ENCODE results near the gene SARNP.

The SARNP gene

GRCh38 chr12:55723516-55724225, 93.9 kb downstream of the SARNP start:
- H3K27ac ChIP-seq (ENCODE audit: low read depth, low read length, poor library complexity, severe bottlenecking): peak overlapping the region; percentile 51
- no peaks in the 10 kb centered on the region for H3K9me3 ChIP-seq (ENCODE audit: low read length)
- no peaks in the 10 kb centered on the region for H4K20me1 ChIP-seq (ENCODE audit: insufficient read depth, low read length)
- peaks cover 3% of the 10 kb centered on the region; the same call in 1 of the 2 replicates for H3F3A ChIP-seq (ENCODE audit: insufficient read depth, low read length)
- H3K27me3 ChIP-seq (ENCODE audit: insufficient read depth, low read length): no peaks in the 10 kb centered on the region
- no peaks in the 10 kb centered on the region for H3K9me2 ChIP-seq (ENCODE audit: low read depth, low read length)
- H3K4me2 ChIP-seq (ENCODE audit: low read length): no peak overlapping the region
- H3K36me3 ChIP-seq (ENCODE audit: insufficient read depth, low read length): no peaks in the 10 kb centered on the region
- peaks cover 35% of the 10 kb centered on the region for H3K4me1 ChIP-seq (ENCODE audit: insufficient read depth, low read length, severe bottlenecking)
- TF ChIP-seq EZH2 (IDR thresholded peaks at IDR 0.05; ENCODE audit: borderline replicate concordance, low read length) (no peak), CTCF (IDR thresholded peaks at IDR 0.05; ENCODE audit: low read length) (no peak)
- no peak overlapping the region; the same call in 1 of the 2 replicates for H3K9ac ChIP-seq (ENCODE audit: low read length)
- H3K4me3 ChIP-seq (ENCODE audit: low read depth, low read length, poor library complexity, severe bottlenecking): no peak overlapping the region
- no peaks in the 10 kb centered on the region for H3K79me2 ChIP-seq (ENCODE audit: insufficient read depth, low read length)
- no peak overlapping the region for H2AFZ ChIP-seq (ENCODE audit: low read length)

GRCh38 chr12:55722948-55723347, 94.6 kb downstream of the SARNP start:
- Histone ChIP-seq H3K27me3 (ENCODE audit: insufficient read depth, low read length) (no peaks in the 10 kb centered on the region), H2AFZ (ENCODE audit: low read length) (no peak overlapping the region), H3K27ac (ENCODE audit: low read depth, low read length, poor library complexity, severe bottlenecking) (peak overlapping the region; percentile 51), H3K4me1 (ENCODE audit: insufficient read depth, low read length, severe bottlenecking) (peaks cover 39% of the 10 kb centered on the region), H3K36me3 (ENCODE audit: insufficient read depth, low read length) (no peaks in the 10 kb centered on the region), H3K4me3 (ENCODE audit: low read depth, low read length, poor library complexity, severe bottlenecking) (no peak overlapping the region), H3F3A (ENCODE audit: insufficient read depth, low read length) (peaks cover 3% of the 10 kb centered on the region; the same call in 1 of the 2 replicates), H3K9me3 (ENCODE audit: low read length) (no peaks in the 10 kb centered on the region), H3K79me2 (ENCODE audit: insufficient read depth, low read length) (no peaks in the 10 kb centered on the region), H3K4me2 (ENCODE audit: low read length) (no peak overlapping the region), H4K20me1 (ENCODE audit: insufficient read depth, low read length) (no peaks in the 10 kb centered on the region), H3K9me2 (ENCODE audit: low read depth, low read length) (no peaks in the 10 kb centered on the region), H3K9ac (ENCODE audit: low read length) (no peak overlapping the region; the same call in 1 of the 2 replicates)
- TF ChIP-seq CTCF (IDR thresholded peaks at IDR 0.05; ENCODE audit: low read length): no peak

GRCh38 chr12:55721601-55722213, 95.8 kb downstream of the SARNP start:
- Histone ChIP-seq H3K4me2 (ENCODE audit: low read length) (no peak overlapping the region), H3K9me2 (ENCODE audit: low read depth, low read length) (no peaks in the 10 kb centered on the region), H3K79me2 (ENCODE audit: insufficient read depth, low read length) (no peaks in the 10 kb centered on the region), H3K4me1 (ENCODE audit: insufficient read depth, low read length, severe bottlenecking) (peaks cover 39% of the 10 kb centered on the region), H3K4me3 (ENCODE audit: low read depth, low read length, poor library complexity, severe bottlenecking) (no peak overlapping the region), H4K20me1 (ENCODE audit: insufficient read depth, low read length) (no peaks in the 10 kb centered on the region), H3K9ac (ENCODE audit: low read length) (no peak overlapping the region), H2AFZ (ENCODE audit: low read length) (no peak overlapping the region), H3K36me3 (ENCODE audit: insufficient read depth, low read length) (no peaks in the 10 kb centered on the region), H3F3A (ENCODE audit: insufficient read depth, low read length) (peaks cover 3% of the 10 kb centered on the region; the same call in 1 of the 2 replicates), H3K9me3 (ENCODE audit: low read length) (no peaks in the 10 kb centered on the region), H3K27ac (ENCODE audit: low read depth, low read length, poor library complexity, severe bottlenecking) (no peak overlapping the region), H3K27me3 (ENCODE audit: insufficient read depth, low read length) (no peaks in the 10 kb centered on the region)
- no peak for TF ChIP-seq EZH2 (IDR thresholded peaks at IDR 0.05; ENCODE audit: borderline replicate concordance, low read length)
- TF ChIP-seq CTCF (IDR thresholded peaks at IDR 0.05; ENCODE audit: low read length): no peak
